ENCODE data around the gene ZNF497. TPM values are rescaled to one million over a fixed set of nuclear protein-coding genes. Genes with fewer than 3 reads are reported as not detected.

The ZNF497 gene
- total and polyA plus RNA-seq, 9 of the 15 experiments (the other 6 are each of a cell fraction or from before 2014, with no cell fraction given), result 0.06 to 0.98 (median 0.44) TPM; not detected in 1

DNA sequence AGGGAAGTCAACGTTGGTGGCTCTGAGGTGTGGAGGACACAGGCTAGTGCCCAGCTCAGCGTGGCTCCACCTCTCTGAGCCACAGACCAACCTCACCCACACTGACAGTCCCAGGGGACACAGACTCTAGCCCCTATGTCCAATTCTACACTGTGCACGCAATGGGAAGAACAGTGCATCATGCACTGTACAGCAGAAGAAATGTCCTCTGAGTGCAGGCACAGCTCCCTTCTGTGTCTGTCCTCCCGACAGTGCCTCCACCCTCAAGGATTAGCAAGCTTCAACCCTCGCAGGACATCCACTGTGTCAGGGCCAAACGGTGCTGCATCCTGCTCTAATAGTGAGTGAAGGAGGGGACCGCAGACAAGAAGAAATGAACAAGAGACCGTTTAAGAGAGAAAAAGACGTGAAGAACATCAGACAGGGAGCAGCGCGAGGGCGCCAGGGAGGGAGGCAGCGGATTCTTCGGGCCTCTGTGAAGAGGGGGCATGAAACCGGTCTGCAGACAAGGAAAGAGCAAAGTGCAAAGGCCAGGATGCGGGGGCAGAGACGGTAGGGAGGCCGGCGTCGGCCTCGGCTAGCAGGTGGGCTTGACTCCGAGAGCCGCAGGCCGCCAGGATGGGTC, 17.6 kb upstream of the ZNF497 start (continued):
- TF ChIP-seq, protein P1, sequence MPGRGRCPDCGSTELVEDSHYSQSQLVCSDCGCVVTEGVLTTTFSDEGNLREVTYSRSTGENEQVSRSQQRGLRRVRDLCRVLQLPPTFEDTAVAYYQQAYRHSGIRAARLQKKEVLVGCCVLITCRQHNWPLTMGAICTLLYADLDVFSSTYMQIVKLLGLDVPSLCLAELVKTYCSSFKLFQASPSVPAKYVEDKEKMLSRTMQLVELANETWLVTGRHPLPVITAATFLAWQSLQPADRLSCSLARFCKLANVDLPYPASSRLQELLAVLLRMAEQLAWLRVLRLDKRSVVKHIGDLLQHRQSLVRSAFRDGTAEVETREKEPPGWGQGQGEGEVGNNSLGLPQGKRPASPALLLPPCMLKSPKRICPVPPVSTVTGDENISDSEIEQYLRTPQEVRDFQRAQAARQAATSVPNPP (IDR thresholded peaks at IDR 0.05; ENCODE audit: borderline replicate concordance, insufficient read depth, insufficient read length), result no peak
- TF ChIP-seq HDGF (IDR thresholded peaks at IDR 0.05), result peak; percentile 84
- TF ChIP-seq, protein P2, sequence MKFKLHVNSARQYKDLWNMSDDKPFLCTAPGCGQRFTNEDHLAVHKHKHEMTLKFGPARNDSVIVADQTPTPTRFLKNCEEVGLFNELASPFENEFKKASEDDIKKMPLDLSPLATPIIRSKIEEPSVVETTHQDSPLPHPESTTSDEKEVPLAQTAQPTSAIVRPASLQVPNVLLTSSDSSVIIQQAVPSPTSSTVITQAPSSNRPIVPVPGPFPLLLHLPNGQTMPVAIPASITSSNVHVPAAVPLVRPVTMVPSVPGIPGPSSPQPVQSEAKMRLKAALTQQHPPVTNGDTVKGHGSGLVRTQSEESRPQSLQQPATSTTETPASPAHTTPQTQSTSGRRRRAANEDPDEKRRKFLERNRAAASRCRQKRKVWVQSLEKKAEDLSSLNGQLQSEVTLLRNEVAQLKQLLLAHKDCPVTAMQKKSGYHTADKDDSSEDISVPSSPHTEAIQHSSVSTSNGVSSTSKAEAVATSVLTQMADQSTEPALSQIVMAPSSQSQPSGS (CRISPR knock-in tag; IDR thresholded peaks at IDR 0.05), result no peak
- no peak for TF ChIP-seq ZNF586 (CRISPR knock-in tag; conservative IDR thresholded peaks at IDR 0.05)
- no peak for TF ChIP-seq PHTF2 (CRISPR knock-in tag; IDR thresholded peaks at IDR 0.05)
- no peak for TF ChIP-seq RBM14 (IDR thresholded peaks at IDR 0.05; ENCODE audit: borderline replicate concordance, insufficient read depth, low read depth, low read length)
- no peak for TF ChIP-seq MYC (IDR thresholded peaks at IDR 0.05; ENCODE audit: low read depth, low read length)
- peak; percentile 73; the same call in 1 of the 2 replicates for TF ChIP-seq MYC (CRISPR knock-in tag; IDR thresholded peaks at IDR 0.05; ENCODE audit: borderline replicate concordance, low read depth)
- TF ChIP-seq SIRT6 (IDR thresholded peaks at IDR 0.05; ENCODE audit: low read depth, low read length), result no peak
- no peak for TF ChIP-seq ADNP (tag; IDR thresholded peaks at IDR 0.05)
- no peak for TF ChIP-seq ZNF589 (CRISPR knock-in tag; IDR thresholded peaks at IDR 0.05; ENCODE audit: low read depth)
- no peak for TF ChIP-seq IFI16 (CRISPR knock-in tag; IDR thresholded peaks at IDR 0.05)
- no peak for TF ChIP-seq WHSC1 (IDR thresholded peaks at IDR 0.05; ENCODE audit: low read length)
- no peak for TF ChIP-seq RAD21 (CRISPR knock-in tag; conservative IDR thresholded peaks at IDR 0.05 in 1 of 2, IDR thresholded peaks at IDR 0.05 in 1 of 2)
- TF ChIP-seq, protein P3, sequence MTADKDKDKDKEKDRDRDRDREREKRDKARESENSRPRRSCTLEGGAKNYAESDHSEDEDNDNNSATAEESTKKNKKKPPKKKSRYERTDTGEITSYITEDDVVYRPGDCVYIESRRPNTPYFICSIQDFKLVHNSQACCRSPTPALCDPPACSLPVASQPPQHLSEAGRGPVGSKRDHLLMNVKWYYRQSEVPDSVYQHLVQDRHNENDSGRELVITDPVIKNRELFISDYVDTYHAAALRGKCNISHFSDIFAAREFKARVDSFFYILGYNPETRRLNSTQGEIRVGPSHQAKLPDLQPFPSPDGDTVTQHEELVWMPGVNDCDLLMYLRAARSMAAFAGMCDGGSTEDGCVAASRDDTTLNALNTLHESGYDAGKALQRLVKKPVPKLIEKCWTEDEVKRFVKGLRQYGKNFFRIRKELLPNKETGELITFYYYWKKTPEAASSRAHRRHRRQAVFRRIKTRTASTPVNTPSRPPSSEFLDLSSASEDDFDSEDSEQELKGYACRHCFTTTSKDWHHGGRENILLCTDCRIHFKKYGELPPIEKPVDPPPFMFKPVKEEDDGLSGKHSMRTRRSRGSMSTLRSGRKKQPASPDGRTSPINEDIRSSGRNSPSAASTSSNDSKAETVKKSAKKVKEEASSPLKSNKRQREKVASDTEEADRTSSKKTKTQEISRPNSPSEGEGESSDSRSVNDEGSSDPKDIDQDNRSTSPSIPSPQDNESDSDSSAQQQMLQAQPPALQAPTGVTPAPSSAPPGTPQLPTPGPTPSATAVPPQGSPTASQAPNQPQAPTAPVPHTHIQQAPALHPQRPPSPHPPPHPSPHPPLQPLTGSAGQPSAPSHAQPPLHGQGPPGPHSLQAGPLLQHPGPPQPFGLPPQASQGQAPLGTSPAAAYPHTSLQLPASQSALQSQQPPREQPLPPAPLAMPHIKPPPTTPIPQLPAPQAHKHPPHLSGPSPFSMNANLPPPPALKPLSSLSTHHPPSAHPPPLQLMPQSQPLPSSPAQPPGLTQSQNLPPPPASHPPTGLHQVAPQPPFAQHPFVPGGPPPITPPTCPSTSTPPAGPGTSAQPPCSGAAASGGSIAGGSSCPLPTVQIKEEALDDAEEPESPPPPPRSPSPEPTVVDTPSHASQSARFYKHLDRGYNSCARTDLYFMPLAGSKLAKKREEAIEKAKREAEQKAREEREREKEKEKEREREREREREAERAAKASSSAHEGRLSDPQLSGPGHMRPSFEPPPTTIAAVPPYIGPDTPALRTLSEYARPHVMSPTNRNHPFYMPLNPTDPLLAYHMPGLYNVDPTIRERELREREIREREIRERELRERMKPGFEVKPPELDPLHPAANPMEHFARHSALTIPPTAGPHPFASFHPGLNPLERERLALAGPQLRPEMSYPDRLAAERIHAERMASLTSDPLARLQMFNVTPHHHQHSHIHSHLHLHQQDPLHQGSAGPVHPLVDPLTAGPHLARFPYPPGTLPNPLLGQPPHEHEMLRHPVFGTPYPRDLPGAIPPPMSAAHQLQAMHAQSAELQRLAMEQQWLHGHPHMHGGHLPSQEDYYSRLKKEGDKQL (CRISPR knock-in tag; IDR thresholded peaks at IDR 0.05; ENCODE audit: borderline replicate concordance), result no peak
- TF ChIP-seq PHF20 (IDR thresholded peaks at IDR 0.05; ENCODE audit: partially characterized antibody), result no peak
- no peak for TF ChIP-seq BHLHE40 (IDR thresholded peaks at IDR 0.05; ENCODE audit: low read length)
- TF ChIP-seq ZC3H8 (IDR thresholded peaks at IDR 0.05), result no peak
- no peak for TF ChIP-seq POLR2AphosphoS2 (IDR thresholded peaks at IDR 0.05; ENCODE audit: low read length)
- TF ChIP-seq, protein P4, sequence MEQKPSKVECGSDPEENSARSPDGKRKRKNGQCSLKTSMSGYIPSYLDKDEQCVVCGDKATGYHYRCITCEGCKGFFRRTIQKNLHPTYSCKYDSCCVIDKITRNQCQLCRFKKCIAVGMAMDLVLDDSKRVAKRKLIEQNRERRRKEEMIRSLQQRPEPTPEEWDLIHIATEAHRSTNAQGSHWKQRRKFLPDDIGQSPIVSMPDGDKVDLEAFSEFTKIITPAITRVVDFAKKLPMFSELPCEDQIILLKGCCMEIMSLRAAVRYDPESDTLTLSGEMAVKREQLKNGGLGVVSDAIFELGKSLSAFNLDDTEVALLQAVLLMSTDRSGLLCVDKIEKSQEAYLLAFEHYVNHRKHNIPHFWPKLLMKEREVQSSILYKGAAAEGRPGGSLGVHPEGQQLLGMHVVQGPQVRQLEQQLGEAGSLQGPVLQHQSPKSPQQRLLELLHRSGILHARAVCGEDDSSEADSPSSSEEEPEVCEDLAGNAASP (IDR thresholded peaks at IDR 0.05), result no peak

All from K562 (cell line).